ENCODE results near the gene SEC63.

DNA sequence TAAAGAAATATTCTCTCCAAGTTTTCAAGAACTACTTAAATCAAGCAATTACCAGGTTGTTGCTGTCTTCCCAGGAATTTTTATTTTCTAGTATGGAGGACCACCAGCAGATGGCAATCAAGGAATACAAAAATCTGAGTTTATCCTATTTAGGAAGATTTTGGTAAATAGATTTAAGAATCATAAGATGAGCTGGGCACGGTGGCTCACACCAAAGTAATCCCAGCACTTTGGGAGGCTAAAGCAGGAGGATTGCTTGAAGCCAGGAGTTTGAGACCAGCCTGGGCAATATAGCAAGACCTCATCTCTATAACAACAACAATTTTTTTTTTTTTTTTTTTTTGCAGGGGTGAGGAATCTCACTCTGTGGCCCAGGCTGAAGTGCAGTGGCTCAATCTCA is 19.3 kb upstream of the SEC63 start:
- TF ChIP-seq FOSL1 (IDR thresholded peaks at IDR 0.05; ENCODE audit: low read depth) (no peak), YY1 (IDR thresholded peaks at IDR 0.05; ENCODE audit: extremely low read depth, insufficient replicate concordance, low read depth, low read length) (no peak)
- TF ChIP-seq, protein P1, sequence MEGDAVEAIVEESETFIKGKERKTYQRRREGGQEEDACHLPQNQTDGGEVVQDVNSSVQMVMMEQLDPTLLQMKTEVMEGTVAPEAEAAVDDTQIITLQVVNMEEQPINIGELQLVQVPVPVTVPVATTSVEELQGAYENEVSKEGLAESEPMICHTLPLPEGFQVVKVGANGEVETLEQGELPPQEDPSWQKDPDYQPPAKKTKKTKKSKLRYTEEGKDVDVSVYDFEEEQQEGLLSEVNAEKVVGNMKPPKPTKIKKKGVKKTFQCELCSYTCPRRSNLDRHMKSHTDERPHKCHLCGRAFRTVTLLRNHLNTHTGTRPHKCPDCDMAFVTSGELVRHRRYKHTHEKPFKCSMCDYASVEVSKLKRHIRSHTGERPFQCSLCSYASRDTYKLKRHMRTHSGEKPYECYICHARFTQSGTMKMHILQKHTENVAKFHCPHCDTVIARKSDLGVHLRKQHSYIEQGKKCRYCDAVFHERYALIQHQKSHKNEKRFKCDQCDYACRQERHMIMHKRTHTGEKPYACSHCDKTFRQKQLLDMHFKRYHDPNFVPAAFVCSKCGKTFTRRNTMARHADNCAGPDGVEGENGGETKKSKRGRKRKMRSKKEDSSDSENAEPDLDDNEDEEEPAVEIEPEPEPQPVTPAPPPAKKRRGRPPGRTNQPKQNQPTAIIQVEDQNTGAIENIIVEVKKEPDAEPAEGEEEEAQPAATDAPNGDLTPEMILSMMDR (IDR thresholded peaks at IDR 0.05 in 2 of 3, conservative IDR thresholded peaks at IDR 0.05 in 1 of 3; ENCODE audit: borderline replicate concordance in 1 of 3, insufficient read depth in 1 of 3, low read depth in 2 of 3, low read length in 2 of 3) = peak; percentile 39 to 62 (median 52); a peak in 4 of 6 replicates
- TF ChIP-seq, protein P2, sequence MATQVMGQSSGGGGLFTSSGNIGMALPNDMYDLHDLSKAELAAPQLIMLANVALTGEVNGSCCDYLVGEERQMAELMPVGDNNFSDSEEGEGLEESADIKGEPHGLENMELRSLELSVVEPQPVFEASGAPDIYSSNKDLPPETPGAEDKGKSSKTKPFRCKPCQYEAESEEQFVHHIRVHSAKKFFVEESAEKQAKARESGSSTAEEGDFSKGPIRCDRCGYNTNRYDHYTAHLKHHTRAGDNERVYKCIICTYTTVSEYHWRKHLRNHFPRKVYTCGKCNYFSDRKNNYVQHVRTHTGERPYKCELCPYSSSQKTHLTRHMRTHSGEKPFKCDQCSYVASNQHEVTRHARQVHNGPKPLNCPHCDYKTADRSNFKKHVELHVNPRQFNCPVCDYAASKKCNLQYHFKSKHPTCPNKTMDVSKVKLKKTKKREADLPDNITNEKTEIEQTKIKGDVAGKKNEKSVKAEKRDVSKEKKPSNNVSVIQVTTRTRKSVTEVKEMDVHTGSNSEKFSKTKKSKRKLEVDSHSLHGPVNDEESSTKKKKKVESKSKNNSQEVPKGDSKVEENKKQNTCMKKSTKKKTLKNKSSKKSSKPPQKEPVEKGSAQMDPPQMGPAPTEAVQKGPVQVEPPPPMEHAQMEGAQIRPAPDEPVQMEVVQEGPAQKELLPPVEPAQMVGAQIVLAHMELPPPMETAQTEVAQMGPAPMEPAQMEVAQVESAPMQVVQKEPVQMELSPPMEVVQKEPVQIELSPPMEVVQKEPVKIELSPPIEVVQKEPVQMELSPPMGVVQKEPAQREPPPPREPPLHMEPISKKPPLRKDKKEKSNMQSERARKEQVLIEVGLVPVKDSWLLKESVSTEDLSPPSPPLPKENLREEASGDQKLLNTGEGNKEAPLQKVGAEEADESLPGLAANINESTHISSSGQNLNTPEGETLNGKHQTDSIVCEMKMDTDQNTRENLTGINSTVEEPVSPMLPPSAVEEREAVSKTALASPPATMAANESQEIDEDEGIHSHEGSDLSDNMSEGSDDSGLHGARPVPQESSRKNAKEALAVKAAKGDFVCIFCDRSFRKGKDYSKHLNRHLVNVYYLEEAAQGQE (IDR thresholded peaks at IDR 0.05; ENCODE audit: low read depth) = no peak

Data from HCT116 (cell line).